MM.1S (cell line): ENCODE measurements around the gene CTTN.

ENCODE experiments used
- CTCF ChIP-seq: fragments of 300-600 bp; sonication (generic); IDR thresholded peaks from 2 replicates; pipeline ENCODE4 v1.5.1; 2016; ENCODE audit warnings: antibody characterized with exemption, low read length, mixed read lengths
- EZH2 ChIP-seq: fragments of 300-600 bp; sonication (generic); optimal IDR thresholded peaks from 2 replicates; pipeline ENCODE3; 2017; ENCODE audit warnings: low read depth, mild to moderate bottlenecking, antibody characterized with exemption, low read length, mixed read lengths

DNA sequence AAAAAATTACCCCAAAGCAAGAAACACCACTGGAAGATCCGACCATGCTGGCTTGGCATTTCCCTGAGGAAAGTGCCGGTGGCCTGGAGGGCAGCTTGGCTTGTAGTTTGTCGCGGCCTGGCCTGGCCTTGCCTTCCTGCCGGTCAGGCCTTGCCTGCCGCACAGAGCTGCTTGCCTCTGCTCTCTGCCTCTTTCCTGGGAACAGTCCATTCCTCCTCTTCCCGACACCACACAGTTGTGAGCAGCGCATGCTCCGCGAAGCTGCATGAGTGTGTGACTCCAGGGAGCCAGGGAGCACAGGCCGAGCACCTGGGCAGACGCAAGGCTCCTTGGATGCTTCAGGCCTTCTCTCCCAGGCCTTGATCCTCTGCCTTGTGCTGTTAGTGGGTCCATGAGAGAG lies 19.8 kb downstream of the CTTN start:
- no peak for TF ChIP-seq CTCF
- no peak for TF ChIP-seq EZH2
